ENCODE results near the gene HSPB7. TPM values are rescaled to one million over a fixed set of nuclear protein-coding genes. Genes with fewer than 3 reads are reported as not detected.

HSPB7 gene
- total and polyA plus RNA-seq, 2 of the 8 experiments (the other 6 are each of a cell fraction or from before 2014, with no cell fraction given) = not detected

DNA sequence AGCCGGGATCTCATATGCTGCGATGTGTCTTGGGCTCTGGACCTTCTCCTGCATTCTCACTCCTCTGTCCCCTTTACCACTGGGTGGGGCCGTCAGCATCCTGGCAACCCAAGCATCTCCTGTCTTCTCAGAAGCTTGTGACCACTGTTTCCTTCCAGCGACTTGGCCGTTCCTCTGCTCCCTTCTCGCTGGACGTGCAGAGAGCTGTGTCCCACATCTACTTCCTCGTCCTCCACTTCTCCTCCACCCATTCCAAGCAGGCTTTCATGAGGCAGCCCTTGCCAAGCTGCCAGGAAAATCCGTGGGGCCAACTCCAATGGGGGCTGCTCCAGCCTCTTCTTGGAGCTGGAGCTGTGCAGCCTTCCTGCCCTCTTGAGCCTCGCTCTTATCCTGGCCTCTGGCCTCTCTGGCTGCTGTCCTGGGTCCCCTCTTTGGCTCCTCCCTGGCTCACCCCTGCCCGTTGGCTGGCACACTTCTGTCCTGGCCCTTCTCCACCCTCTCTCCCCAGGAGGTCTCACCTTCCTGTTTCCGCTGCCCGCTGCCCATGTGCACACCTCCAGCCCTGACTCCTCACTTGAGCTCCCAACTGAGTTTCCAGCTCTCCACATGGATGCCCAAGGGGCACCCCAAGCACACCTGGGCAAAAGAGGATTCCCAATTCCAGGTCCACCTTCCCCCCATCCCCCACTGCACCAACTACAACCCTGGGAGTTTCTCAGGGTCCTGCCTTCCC, 46.9 kb upstream of the HSPB7 start:
- Histone ChIP-seq H4K8ac (ENCODE audit: extremely low read depth, insufficient read depth, low read length) (no peak overlapping the region), H3K23me2 (ENCODE audit: low read depth, low read length) (no peaks in the 10 kb centered on the region), H3K14ac (ENCODE audit: insufficient read length) (no peak overlapping the region), H3K4me1 (replicated peaks in 1 of 4; ENCODE audit: control insufficient read depth in 3 of 4, insufficient read depth in 4 of 4, low read length in 3 of 4) (peaks cover 0 to 18% (median 13%) of the 10 kb centered on the region in 4 experiments; a peak in 6 of 7 replicates), H2AK5ac (ENCODE audit: low read depth, low read length) (no peak overlapping the region), H3K4me2 (ENCODE audit: insufficient read depth in 1 of 2, low read depth in 2 of 2, low read length in 2 of 2) (no peak overlapping the region), H2BK5ac (ENCODE audit: low read depth, low read length) (no peak overlapping the region), H2BK120ac (replicated peaks; ENCODE audit: low read depth, low read length) (no peak overlapping the region), H2BK12ac (ENCODE audit: low read depth, low read length) (peak overlapping the region; percentile 51; the same call in 1 of the 2 replicates), H2BK20ac (ENCODE audit: low read length) (no peak overlapping the region), H4K5ac (ENCODE audit: insufficient read length, low read depth, low read length) (no peak overlapping the region), H3K36me3 (ENCODE audit: control insufficient read depth in 2 of 4, insufficient read depth in 4 of 4, low read length in 3 of 4) (no peaks in the 10 kb centered on the region), H3K79me1 (ENCODE audit: low read depth, low read length) (no peaks in the 10 kb centered on the region), H4K91ac (replicated peaks; ENCODE audit: insufficient read length, low read length) (no peak overlapping the region), H2BK15ac (ENCODE audit: low read length) (peak overlapping the region; percentile 19; the same call in 1 of the 2 replicates), H4K20me1 (replicated peaks in 1 of 2; ENCODE audit: control insufficient read depth in 1 of 2, insufficient read depth in 2 of 2, low read length in 2 of 2) (no peaks in the 10 kb centered on the region), H3K4me3 (ENCODE audit: extremely low read depth in 1 of 4, insufficient read depth in 2 of 4, low read depth in 3 of 4, low read length in 4 of 4) (no peak overlapping the region), H3K27ac (ENCODE audit: low read depth, low read length) (no peak overlapping the region), H3K79me2 (ENCODE audit: control insufficient read depth in 1 of 2, insufficient read depth in 2 of 2, low read length in 2 of 2) (no peaks in the 10 kb centered on the region), H3K23ac (ENCODE audit: insufficient read length) (no peak overlapping the region), H3K9ac (replicated peaks in 1 of 4; ENCODE audit: extremely low read depth in 1 of 4, low read depth in 3 of 4, low read length in 3 of 4) (no peak overlapping the region), H3K4ac (replicated peaks; ENCODE audit: insufficient read length, low read depth, low read length) (no peak overlapping the region), H3K56ac (replicated peaks; ENCODE audit: insufficient read length, low read depth, low read length) (no peak overlapping the region), H3K9me3 (ENCODE audit: insufficient read depth in 2 of 2, low read depth in 1 of 2, low read length in 1 of 2) (no peaks in the 10 kb centered on the region), H3K27me3 (replicated peaks in 1 of 4; ENCODE audit: control insufficient read depth in 3 of 4, extremely low read depth in 1 of 4, insufficient read depth in 3 of 4, low read length in 3 of 4) (peaks cover 0 to 4% (median 2%) of the 10 kb centered on the region in 4 experiments; a peak in 2 of 7 replicates), H2AFZ (ENCODE audit: low read length) (no peak overlapping the region), H3K18ac (ENCODE audit: extremely low read depth, low read length) (peak overlapping the region; percentile 38; the same call in 1 of the 2 replicates)
- 83% methylated on average over 13 of the region's 13 CpGs; no CpG with 5 or more reads in 1 of the 2 experiments for WGBS, 2 experiments (ENCODE audit: extremely low coverage in 1 of 2, insufficient coverage in 1 of 2, insufficient read length in 1 of 2, insufficient replicate concordance in 2 of 2, low coverage in 1 of 2, low lambda C conversion rate in 2 of 2, missing lambda C conversion rate in 1 of 2)
- FAIRE-seq = no peak
- POLR2A ChIA-PET (ENCODE audit: partially characterized antibody) = interaction anchor here (1.1 to 1.5 kb wide), 3 partner anchors 10 to 148 kb away, joined by 3 to 4 read pairs (median 3); partner anchors contain the start of gene ARHGEF19
- DNase-seq (ENCODE audit: low read depth in 1 of 2, low spot score in 2 of 2) = no peak
- CTCF ChIA-PET (ENCODE audit: partially characterized antibody) = interaction anchor here (0.6 to 7.8 kb wide), 11 partner anchors 9 to 298 kb away, joined by 3 to 91 read pairs (median 4); no protein-coding TSS in a partner anchor
- TF ChIP-seq, protein P1, sequence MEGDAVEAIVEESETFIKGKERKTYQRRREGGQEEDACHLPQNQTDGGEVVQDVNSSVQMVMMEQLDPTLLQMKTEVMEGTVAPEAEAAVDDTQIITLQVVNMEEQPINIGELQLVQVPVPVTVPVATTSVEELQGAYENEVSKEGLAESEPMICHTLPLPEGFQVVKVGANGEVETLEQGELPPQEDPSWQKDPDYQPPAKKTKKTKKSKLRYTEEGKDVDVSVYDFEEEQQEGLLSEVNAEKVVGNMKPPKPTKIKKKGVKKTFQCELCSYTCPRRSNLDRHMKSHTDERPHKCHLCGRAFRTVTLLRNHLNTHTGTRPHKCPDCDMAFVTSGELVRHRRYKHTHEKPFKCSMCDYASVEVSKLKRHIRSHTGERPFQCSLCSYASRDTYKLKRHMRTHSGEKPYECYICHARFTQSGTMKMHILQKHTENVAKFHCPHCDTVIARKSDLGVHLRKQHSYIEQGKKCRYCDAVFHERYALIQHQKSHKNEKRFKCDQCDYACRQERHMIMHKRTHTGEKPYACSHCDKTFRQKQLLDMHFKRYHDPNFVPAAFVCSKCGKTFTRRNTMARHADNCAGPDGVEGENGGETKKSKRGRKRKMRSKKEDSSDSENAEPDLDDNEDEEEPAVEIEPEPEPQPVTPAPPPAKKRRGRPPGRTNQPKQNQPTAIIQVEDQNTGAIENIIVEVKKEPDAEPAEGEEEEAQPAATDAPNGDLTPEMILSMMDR (IDR thresholded peaks at IDR 0.05; ENCODE audit: control extremely low read depth in 1 of 3, insufficient read depth in 1 of 3, low read depth in 1 of 3, low read length in 3 of 3) = no peak
- no peak for TF ChIP-seq TEAD4 (IDR thresholded peaks at IDR 0.05; ENCODE audit: low read depth, low read length)
- TF ChIP-seq, protein P2, sequence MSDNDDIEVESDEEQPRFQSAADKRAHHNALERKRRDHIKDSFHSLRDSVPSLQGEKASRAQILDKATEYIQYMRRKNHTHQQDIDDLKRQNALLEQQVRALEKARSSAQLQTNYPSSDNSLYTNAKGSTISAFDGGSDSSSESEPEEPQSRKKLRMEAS (IDR thresholded peaks at IDR 0.05) = no peak
- TF ChIP-seq EGR1 (IDR thresholded peaks at IDR 0.05; ENCODE audit: borderline replicate concordance, low read depth, low read length) = no peak
- TF ChIP-seq SIX5 (IDR thresholded peaks at IDR 0.05; ENCODE audit: low read depth, low read length) = no peak
- no peak for TF ChIP-seq RNF2 (IDR thresholded peaks at IDR 0.05; ENCODE audit: borderline replicate concordance, low read depth, low read length, missing control alignments, poor library complexity, severe bottlenecking)
- no peak for TF ChIP-seq RXRA (IDR thresholded peaks at IDR 0.05; ENCODE audit: insufficient read depth, low read depth, low read length)
- no peak for TF ChIP-seq HDAC2 (IDR thresholded peaks at IDR 0.05; ENCODE audit: borderline replicate concordance in 1 of 2, low read depth in 2 of 2, low read length in 2 of 2)
